GM18526 (cell line): ENCODE measurements around the gene TSBP1.

Source experiments
- POLR2A ChIP-seq: IDR thresholded peaks from 3 replicates; pipeline ENCODE4 v1.6.1; 2011; ENCODE audit not compliant: insufficient read length; ENCODE audit errors: extremely low read depth

The TSBP1 gene

GRCh38 chr6:32387589-32388340 is 16.1 kb upstream of the TSBP1 start:
- TF ChIP-seq POLR2A = no peak

- TF ChIP-seq POLR2A = no peak
Observed at GRCh38 chr6:32386040-32386439, 14.3 kb upstream of the TSBP1 start.

DNA sequence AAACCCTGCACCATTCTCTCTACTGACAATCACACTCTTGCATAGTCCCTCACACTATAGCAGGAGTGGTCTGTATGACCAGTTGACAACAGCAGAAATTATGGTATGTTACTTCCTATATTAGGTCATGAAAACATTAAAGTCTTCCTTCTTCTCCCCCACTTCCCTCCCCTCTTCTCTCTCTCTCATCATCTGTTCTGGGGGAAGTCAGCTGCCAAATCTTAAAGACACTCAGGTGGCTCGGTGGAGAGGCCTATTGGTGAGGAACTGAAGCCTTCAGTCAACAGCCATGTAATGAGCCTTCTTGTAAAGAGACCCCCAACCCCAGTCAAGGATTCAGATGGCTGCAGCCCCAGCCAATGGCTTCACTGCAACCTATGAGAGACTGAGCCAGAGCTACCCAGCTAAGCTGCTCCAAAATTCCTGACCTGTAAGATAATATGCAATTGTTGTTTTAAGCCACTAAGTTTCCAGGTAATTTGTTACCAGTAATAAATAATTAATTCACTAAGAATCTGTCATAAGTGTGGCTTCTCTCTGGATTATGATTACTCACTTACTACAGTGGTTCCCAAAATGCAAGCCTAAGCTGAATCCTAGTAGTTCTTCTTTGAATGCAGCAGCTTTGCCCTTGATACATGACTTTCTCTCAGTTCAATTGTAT is 11.2 kb upstream of the TSBP1 start:
- TF ChIP-seq POLR2A = no peak

- TF ChIP-seq POLR2A = no peak
Observed at GRCh38 chr6:32379545-32379944, 7.8 kb upstream of the TSBP1 start.

DNA sequence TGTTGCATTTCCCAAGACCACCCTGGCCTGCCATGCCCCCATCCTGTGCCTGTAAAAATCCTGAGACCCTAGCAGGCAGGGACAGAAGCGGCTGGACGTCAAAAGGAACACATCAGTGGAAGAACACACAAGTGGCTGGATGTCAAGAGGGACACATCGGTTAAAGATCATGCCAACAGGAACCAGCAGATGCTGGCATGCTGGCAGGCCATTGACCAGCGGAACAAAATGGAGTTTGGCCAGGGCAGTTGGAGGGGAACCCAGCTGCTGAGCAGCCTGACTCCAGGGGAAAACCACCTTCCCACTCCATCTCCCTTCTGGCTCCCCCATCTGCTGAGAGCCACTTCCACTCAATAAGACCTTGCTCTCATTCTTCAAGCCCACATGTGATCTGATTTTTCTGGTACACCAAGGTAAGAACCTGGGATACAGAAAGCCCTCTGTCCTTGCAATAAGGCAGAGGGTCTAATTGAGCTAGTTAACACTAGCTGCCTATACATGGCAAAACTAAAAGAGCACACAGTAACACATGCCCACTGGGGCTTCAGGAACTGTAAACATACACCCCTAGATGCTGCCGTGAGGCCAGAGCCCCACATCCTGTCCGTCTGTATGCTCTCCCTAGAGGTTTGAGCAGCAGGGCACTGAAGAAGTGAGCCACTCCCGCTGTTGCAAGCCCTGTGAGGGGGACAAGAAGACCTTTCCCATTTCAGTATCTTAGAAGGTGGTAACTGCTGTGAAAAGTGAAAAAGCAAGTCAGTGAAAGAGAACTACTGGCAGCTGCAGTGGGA is 4.2 kb upstream of the TSBP1 start:
- TF ChIP-seq POLR2A = no peak

- no peak for TF ChIP-seq POLR2A
Observed at GRCh38 chr6:32371229-32371628, 474 bp downstream of the TSBP1 start.

- no peak for TF ChIP-seq POLR2A
Observed at GRCh38 chr6:32370505-32370904, 1.2 kb downstream of the TSBP1 start.

- TF ChIP-seq POLR2A = no peak
Observed at GRCh38 chr6:32369660-32370059, 2.0 kb downstream of the TSBP1 start.

DNA sequence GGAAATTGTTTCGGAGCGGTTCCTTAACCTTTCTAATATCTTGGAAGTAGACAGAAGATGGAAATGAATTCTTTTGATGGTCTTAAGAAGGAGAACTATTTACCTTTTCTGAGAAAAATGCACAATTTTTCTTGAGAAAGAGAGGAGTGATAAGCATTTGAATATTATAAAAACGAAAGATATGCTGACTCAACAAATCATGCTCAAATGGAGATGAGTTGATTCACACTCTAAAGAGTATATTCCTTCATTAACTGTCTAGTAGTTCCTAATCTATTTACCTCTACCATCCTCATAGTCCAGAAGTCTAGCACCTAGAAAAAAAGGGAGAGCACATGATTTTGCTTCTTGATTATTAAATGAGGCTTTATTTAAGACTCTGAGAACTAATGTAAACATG is 4.1 kb downstream of the TSBP1 start:
- TF ChIP-seq POLR2A = no peak

DNA sequence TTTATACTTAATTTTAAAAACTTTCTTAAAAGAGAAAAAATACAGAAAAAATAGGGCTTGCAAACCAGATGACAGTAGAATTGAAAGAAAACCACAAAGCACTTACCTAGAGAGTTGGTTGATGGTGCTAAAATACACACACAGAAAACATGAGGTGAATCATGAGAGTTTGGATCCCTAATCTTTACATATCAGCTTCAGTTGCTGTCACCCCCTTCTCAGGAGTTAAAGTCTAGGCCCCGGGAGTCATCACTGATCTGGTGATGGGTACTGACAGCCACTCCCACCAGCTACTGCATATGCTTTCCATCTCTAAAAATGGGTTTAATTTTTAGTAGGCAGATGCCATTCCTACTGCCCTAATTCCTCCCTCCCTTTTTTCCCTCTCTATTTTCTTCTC is 16.7 kb downstream of the TSBP1 start:
- TF ChIP-seq POLR2A = no peak

DNA sequence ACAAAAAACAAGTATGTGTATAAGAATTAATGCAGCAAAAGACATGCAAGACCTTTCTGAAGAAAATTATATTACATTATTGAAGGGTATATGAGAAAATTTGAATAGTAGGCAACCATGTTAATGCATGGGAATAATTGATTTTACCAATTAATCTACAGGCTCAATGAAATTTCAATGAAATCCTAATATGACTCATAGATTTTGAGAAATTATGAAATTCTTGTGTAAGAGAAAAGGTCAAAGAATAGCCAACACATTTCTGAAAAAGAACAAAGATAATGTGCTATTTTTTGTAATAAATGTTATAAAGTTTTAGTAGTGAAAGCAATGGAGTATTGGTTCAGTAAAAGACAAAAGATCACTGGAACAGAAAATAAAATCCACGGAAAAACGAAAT is 18.4 kb downstream of the TSBP1 start:
- no peak for TF ChIP-seq POLR2A

DNA sequence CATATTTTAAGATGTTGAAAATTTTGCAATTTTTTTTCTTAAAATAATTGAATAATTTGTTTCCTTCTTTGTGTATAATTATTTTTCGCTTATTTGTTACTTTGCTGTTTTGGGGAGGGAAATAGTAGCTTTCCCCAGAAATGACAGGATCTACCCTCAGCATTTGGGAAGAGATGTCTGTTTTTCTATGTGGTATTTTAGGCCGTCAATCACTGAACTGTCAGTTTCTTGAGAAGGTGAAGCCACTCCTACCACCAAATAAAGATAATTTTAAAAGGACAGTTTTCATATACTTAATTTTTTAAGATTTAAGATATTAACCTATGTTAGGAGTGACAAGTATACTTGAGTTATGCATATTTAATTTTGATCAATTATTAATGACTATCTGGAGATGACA is 31.5 kb downstream of the TSBP1 start:
- no peak for TF ChIP-seq POLR2A

- TF ChIP-seq POLR2A = no peak
Observed at GRCh38 chr6:32337186-32337805, 34.4 kb downstream of the TSBP1 start.

- no peak for TF ChIP-seq POLR2A
Observed at GRCh38 chr6:32332433-32332832, 39.3 kb downstream of the TSBP1 start.

GRCh38 chr6:32329141-32329540 is 42.6 kb downstream of the TSBP1 start:
- no peak for TF ChIP-seq POLR2A

- no peak for TF ChIP-seq POLR2A
Observed at GRCh38 chr6:32327103-32327502, 44.6 kb downstream of the TSBP1 start.
